Liver (tissue), 3 donors: Measurements from ENCODE around the gene GPR25.

Source experiments
- EGR1 ChIP-seq, 2 donors: IDR thresholded peaks; 2 replicates each; pipeline ENCODE4 v1.6.1; 2016 to 2018; ENCODE audit warnings: antibody characterized with exemption in 2 of 2, low read depth in 2 of 2
- FOXA1 ChIP-seq: IDR thresholded peaks from 2 replicates; pipeline ENCODE4 v1.6.1; 2016; ENCODE audit warnings: antibody characterized with exemption
- GABPA ChIP-seq, 2 donors: IDR thresholded peaks in 1 of 2; conservative IDR thresholded peaks in 1 of 2; 2 replicates each; pipeline ENCODE4 v1.6.1; 2016; ENCODE audit warnings: antibody characterized with exemption in 2 of 2, mild to moderate bottlenecking in 1 of 2, moderate library complexity in 1 of 2
- RAD21 ChIP-seq, 2 donors: IDR thresholded peaks; 2 replicates each; pipeline ENCODE4 v1.6.1; 2016; ENCODE audit warnings: antibody characterized with exemption in 2 of 2, mild to moderate bottlenecking in 2 of 2
- TAF1 ChIP-seq: conservative IDR thresholded peaks from 2 replicates; pipeline ENCODE4 v1.6.1; 2016; ENCODE audit warnings: antibody characterized with exemption, mild to moderate bottlenecking
- YY1 ChIP-seq: IDR thresholded peaks from 2 replicates; pipeline ENCODE4 v1.6.1; 2016; ENCODE audit warnings: antibody characterized with exemption, mild to moderate bottlenecking
- TF ChIP-seq, protein P1 (sequence below): fragments of 150-350 bp; IDR thresholded peaks from 2 replicates; pipeline ENCODE4 v1.5.1; 2017; ENCODE audit warnings: improper control_type of control experiment, low read depth, low read length; ENCODE audit not compliant: missing input control
- TF ChIP-seq, protein P2 (sequence below): IDR thresholded peaks from 2 replicates; pipeline ENCODE4 v1.6.1; 2016; ENCODE audit warnings: antibody characterized with exemption, mild to moderate bottlenecking
- TF ChIP-seq, protein P3 (sequence below): IDR thresholded peaks from 2 replicates; pipeline ENCODE4 v1.6.1; 2016; ENCODE audit warnings: antibody characterized with exemption
- donor health status: healthy.
- donor health status: healthy.

DNA sequence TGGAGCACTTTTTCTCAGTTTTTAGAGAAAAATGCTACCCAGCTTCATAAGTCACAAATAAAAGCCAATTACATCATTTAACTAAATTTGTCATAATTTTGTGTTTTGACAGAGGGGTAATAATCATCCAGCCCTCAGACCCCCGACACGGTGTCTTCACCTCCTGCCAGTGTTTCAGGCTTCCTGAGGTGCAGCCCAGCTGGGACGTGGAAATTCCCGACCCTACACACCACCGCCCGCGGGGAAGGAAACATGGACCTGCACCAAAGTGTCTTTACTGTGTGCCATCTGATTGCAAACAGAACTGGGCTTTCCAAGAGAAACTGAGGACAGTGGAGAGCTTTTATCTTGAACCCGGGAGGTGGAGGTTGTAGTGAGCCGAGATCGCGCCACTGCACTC is 14.3 kb downstream of the GPR25 start:
- TF ChIP-seq, protein P1, sequence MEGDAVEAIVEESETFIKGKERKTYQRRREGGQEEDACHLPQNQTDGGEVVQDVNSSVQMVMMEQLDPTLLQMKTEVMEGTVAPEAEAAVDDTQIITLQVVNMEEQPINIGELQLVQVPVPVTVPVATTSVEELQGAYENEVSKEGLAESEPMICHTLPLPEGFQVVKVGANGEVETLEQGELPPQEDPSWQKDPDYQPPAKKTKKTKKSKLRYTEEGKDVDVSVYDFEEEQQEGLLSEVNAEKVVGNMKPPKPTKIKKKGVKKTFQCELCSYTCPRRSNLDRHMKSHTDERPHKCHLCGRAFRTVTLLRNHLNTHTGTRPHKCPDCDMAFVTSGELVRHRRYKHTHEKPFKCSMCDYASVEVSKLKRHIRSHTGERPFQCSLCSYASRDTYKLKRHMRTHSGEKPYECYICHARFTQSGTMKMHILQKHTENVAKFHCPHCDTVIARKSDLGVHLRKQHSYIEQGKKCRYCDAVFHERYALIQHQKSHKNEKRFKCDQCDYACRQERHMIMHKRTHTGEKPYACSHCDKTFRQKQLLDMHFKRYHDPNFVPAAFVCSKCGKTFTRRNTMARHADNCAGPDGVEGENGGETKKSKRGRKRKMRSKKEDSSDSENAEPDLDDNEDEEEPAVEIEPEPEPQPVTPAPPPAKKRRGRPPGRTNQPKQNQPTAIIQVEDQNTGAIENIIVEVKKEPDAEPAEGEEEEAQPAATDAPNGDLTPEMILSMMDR = no peak
- TF ChIP-seq EGR1 (IDR thresholded peaks at IDR 0.05; ENCODE audit: low read depth in 2 of 2) = no peak
- TF ChIP-seq, protein P2, sequence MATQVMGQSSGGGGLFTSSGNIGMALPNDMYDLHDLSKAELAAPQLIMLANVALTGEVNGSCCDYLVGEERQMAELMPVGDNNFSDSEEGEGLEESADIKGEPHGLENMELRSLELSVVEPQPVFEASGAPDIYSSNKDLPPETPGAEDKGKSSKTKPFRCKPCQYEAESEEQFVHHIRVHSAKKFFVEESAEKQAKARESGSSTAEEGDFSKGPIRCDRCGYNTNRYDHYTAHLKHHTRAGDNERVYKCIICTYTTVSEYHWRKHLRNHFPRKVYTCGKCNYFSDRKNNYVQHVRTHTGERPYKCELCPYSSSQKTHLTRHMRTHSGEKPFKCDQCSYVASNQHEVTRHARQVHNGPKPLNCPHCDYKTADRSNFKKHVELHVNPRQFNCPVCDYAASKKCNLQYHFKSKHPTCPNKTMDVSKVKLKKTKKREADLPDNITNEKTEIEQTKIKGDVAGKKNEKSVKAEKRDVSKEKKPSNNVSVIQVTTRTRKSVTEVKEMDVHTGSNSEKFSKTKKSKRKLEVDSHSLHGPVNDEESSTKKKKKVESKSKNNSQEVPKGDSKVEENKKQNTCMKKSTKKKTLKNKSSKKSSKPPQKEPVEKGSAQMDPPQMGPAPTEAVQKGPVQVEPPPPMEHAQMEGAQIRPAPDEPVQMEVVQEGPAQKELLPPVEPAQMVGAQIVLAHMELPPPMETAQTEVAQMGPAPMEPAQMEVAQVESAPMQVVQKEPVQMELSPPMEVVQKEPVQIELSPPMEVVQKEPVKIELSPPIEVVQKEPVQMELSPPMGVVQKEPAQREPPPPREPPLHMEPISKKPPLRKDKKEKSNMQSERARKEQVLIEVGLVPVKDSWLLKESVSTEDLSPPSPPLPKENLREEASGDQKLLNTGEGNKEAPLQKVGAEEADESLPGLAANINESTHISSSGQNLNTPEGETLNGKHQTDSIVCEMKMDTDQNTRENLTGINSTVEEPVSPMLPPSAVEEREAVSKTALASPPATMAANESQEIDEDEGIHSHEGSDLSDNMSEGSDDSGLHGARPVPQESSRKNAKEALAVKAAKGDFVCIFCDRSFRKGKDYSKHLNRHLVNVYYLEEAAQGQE = no peak
- no peak for TF ChIP-seq RAD21 (IDR thresholded peaks at IDR 0.05)
- no peak for TF ChIP-seq GABPA (IDR thresholded peaks at IDR 0.05 in 1 of 2, conservative IDR thresholded peaks at IDR 0.05 in 1 of 2)
- TF ChIP-seq TAF1 = no peak
- TF ChIP-seq FOXA1 = no peak
- TF ChIP-seq, protein P3, sequence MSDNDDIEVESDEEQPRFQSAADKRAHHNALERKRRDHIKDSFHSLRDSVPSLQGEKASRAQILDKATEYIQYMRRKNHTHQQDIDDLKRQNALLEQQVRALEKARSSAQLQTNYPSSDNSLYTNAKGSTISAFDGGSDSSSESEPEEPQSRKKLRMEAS = no peak
- TF ChIP-seq YY1 = no peak
